ENCODE measurements around the gene ASGR1. TPM values are rescaled to one million over a fixed set of nuclear protein-coding genes. Genes with fewer than 3 reads are reported as not detected.

The ASGR1 gene, protein sequence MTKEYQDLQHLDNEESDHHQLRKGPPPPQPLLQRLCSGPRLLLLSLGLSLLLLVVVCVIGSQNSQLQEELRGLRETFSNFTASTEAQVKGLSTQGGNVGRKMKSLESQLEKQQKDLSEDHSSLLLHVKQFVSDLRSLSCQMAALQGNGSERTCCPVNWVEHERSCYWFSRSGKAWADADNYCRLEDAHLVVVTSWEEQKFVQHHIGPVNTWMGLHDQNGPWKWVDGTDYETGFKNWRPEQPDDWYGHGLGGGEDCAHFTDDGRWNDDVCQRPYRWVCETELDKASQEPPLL
- 0.78 to 1.4 TPM (median 0.87 TPM) in 5 replicates for total RNA-seq (2022; extraction: Qiagen RNA extraction; ENCODE audit: low read depth)

DNA sequence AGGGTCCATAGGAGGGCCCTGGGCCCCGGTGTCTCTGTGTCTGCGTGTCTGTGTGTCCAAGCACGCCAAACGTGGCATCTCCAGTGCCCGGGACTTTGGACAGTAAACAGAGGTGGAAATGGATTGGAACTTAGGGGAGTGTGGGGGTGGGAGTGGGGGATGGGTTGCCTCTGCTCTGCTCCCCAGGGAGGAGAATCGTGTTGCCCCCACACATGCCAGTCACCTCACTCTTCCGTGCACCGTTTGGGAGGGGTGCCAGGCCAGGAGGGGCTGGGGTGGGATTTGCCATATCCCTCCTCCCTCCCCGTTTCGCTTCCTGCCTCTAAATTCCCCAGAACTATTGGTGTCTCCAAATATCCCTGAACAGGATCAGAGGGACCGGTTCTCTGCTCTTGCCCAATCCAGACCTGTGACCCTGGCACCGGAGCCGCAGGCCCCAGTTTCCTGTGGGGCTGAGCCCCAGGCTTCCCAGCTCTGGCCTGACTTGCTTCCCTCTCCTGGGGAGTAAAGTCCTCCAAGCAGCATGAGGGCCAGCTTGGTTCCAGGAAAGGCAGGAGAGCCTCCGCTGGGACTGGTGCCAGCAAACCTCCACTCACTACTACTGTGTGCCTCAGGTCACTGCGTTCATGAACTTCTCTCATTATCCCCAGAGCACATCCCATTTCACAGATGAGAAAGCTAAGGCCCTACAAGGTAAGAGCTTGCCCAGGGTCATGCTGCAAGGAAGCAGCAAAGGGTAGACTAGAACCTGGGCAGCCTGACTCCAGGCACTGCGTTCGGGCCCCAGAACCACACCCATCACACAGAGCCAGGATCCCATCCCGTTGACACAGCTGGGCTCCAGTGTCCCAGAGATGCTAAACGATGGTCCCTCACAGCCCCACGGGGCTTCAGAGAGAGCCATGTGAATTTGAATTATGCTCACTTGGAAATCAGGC, at the start of gene ASGR1:
TSS of gene ASGR1 (minus strand) at position 54 of the 938 bp plus-strand sequence. CDS start 807 bp downstream, outside the sequence.

DNA sequence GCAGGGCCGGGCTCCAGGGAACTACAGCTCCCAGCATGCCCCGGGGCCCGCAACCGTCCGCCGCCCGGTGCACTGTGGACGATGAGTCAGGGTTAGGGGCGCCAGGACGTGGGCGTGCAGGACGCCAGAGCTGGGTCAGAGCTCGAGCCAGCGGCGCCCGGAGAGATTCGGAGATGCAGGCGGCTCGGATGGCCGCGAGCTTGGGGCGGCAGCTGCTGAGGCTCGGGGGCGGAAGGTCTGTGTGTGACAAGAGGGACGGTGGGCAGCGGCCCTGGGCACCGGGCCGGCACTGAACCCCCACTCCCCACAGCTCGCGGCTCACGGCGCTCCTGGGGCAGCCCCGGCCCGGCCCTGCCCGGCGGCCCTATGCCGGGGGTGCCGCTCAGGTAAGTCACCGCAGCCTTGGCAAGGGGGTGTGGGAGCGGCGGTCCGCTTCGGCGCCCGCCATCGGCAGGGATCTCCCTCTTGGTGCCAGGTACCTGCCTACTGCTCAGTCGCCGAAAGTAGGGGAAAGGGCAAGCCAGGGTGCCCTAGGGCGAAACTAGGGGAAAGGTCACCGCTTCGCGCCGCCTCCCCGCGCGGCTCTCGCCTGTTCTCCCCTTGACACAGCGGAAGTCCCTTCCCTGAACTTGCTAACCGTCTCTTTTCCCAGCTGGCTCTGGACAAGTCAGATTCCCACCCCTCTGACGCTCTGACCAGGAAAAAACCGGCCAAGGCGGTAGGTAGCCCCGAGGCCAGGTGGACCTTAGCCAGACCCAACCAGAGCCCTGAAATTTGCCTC, 40.8 kb upstream of the ASGR1 start, which contains the start of the genes ACADVL and DLG4:
TSS of gene ACADVL (plus strand) at position 127 of the 781 bp plus-strand sequence. CDS start at position 174, 47 bp downstream.
TSS of gene DLG4 (minus strand) at position 25 of the 781 bp plus-strand sequence.

Other genes with a start within 250 kb of the ASGR1 start
- not detected in 5 replicates for gene ALOX12, start 183.3 kb downstream of the ASGR1 start, total RNA-seq (2022; extraction: Qiagen RNA extraction; ENCODE audit: low read depth)
- gene RNASEK, start 166.7 kb downstream of the ASGR1 start, total RNA-seq (2022; extraction: Qiagen RNA extraction; ENCODE audit: low read depth), result 431 to 509 TPM (median 449 TPM) in 5 replicates
- gene BCL6B, start 156.3 kb downstream of the ASGR1 start, total RNA-seq (2022; extraction: Qiagen RNA extraction; ENCODE audit: low read depth), result not detected in 5 replicates
- gene SLC16A13, start 143.4 kb downstream of the ASGR1 start, total RNA-seq (2022; extraction: Qiagen RNA extraction; ENCODE audit: low read depth), result 6.9 to 9.1 TPM (median 8.2 TPM) in 5 replicates
- gene SLC16A11, start 135.3 kb downstream of the ASGR1 start, total RNA-seq (2022; extraction: Qiagen RNA extraction; ENCODE audit: low read depth), result not detected in 5 replicates
- not detected in 5 replicates for gene CLEC10A, start 99.1 kb downstream of the ASGR1 start, total RNA-seq (2022; extraction: Qiagen RNA extraction; ENCODE audit: low read depth)
- gene ASGR2, start 64.5 kb downstream of the ASGR1 start, total RNA-seq (2022; extraction: Qiagen RNA extraction; ENCODE audit: low read depth), result 0.10 to 0.35 TPM in 2 of 5 replicates, not detected in the others
- 4.8 to 8.2 TPM (median 6.7 TPM) in 5 replicates for gene DLG4, start 40.5 kb upstream of the ASGR1 start, total RNA-seq (2022; extraction: Qiagen RNA extraction; ENCODE audit: low read depth)
- 328 to 426 TPM (median 419 TPM) in 5 replicates for gene ACADVL, start 40.6 kb upstream of the ASGR1 start, total RNA-seq (2022; extraction: Qiagen RNA extraction; ENCODE audit: low read depth)
- gene DVL2, start 55.1 kb upstream of the ASGR1 start, total RNA-seq (2022; extraction: Qiagen RNA extraction; ENCODE audit: low read depth), result 31.8 to 38.4 TPM (median 37.3 TPM) in 5 replicates
- 80.8 to 113 TPM (median 94.7 TPM) in 5 replicates for gene PHF23, start 60.1 kb upstream of the ASGR1 start, total RNA-seq (2022; extraction: Qiagen RNA extraction; ENCODE audit: low read depth)
- gene GABARAP, start 63.1 kb upstream of the ASGR1 start, total RNA-seq (2022; extraction: Qiagen RNA extraction; ENCODE audit: low read depth), result 629 to 795 TPM (median 688 TPM) in 5 replicates
- gene CTDNEP1, start 72.4 kb upstream of the ASGR1 start, total RNA-seq (2022; extraction: Qiagen RNA extraction; ENCODE audit: low read depth), result 209 to 247 TPM (median 236 TPM) in 5 replicates
- gene ELP5, start 72.8 kb upstream of the ASGR1 start, total RNA-seq (2022; extraction: Qiagen RNA extraction; ENCODE audit: low read depth), result 124 to 134 TPM (median 126 TPM) in 5 replicates
- 1.7 to 2.5 TPM (median 2.1 TPM) in 5 replicates for gene CLDN7, start 83.1 kb upstream of the ASGR1 start, total RNA-seq (2022; extraction: Qiagen RNA extraction; ENCODE audit: low read depth)
- gene SLC2A4, start 102.3 kb upstream of the ASGR1 start, total RNA-seq (2022; extraction: Qiagen RNA extraction; ENCODE audit: low read depth), result 0.17 to 0.64 TPM (median 0.45 TPM) in 5 replicates
- gene YBX2, start 115.3 kb upstream of the ASGR1 start, total RNA-seq (2022; extraction: Qiagen RNA extraction; ENCODE audit: low read depth), result 0.22 to 0.91 TPM (median 0.52 TPM) in 5 replicates
- gene EIF5A, start 128.3 kb upstream of the ASGR1 start, total RNA-seq (2022; extraction: Qiagen RNA extraction; ENCODE audit: low read depth), result 1,622 to 1,789 TPM (median 1,677 TPM) in 5 replicates
- 84.7 to 101 TPM (median 95.3 TPM) in 5 replicates for gene GPS2, start 136.0 kb upstream of the ASGR1 start, total RNA-seq (2022; extraction: Qiagen RNA extraction; ENCODE audit: low read depth)
- 25.3 to 31.6 TPM (median 30.1 TPM) in 5 replicates for gene NEURL4, start 150.0 kb upstream of the ASGR1 start, total RNA-seq (2022; extraction: Qiagen RNA extraction; ENCODE audit: low read depth)
- gene ACAP1, start 157.2 kb upstream of the ASGR1 start, total RNA-seq (2022; extraction: Qiagen RNA extraction; ENCODE audit: low read depth), result 1.7 to 5.4 TPM (median 3.1 TPM) in 5 replicates
- 9.4 to 13.4 TPM (median 10.7 TPM) in 5 replicates for gene KCTD11, start 172.8 kb upstream of the ASGR1 start, total RNA-seq (2022; extraction: Qiagen RNA extraction; ENCODE audit: low read depth)
- not detected in 5 replicates for gene TMEM95, start 175.8 kb upstream of the ASGR1 start, total RNA-seq (2022; extraction: Qiagen RNA extraction; ENCODE audit: low read depth)
- 1.4 to 2.0 TPM (median 1.5 TPM) in 5 replicates for gene TNK1, start 201.7 kb upstream of the ASGR1 start, total RNA-seq (2022; extraction: Qiagen RNA extraction; ENCODE audit: low read depth)
- 38.1 to 44.3 TPM (median 41.3 TPM) in 5 replicates for gene PLSCR3, start 215.2 kb upstream of the ASGR1 start, total RNA-seq (2022; extraction: Qiagen RNA extraction; ENCODE audit: low read depth)
- gene TMEM256, start 224.7 kb upstream of the ASGR1 start, total RNA-seq (2022; extraction: Qiagen RNA extraction; ENCODE audit: low read depth), result 202 to 227 TPM (median 216 TPM) in 5 replicates
- 13.2 to 18.5 TPM (median 17.1 TPM) in 5 replicates for gene NLGN2, start 228.5 kb upstream of the ASGR1 start, total RNA-seq (2022; extraction: Qiagen RNA extraction; ENCODE audit: low read depth)
- 0.14 TPM in 1 of 5 replicates, not detected in the others for gene SPEM1, start 241.0 kb upstream of the ASGR1 start, total RNA-seq (2022; extraction: Qiagen RNA extraction; ENCODE audit: low read depth)
- gene SPEM2, start 246.2 kb upstream of the ASGR1 start, total RNA-seq (2022; extraction: Qiagen RNA extraction; ENCODE audit: low read depth), result 0.14 TPM in 1 of 5 replicates, not detected in the others
- not detected in 5 replicates for gene SPEM3, start 249.5 kb upstream of the ASGR1 start, total RNA-seq (2022; extraction: Qiagen RNA extraction; ENCODE audit: low read depth)